ENCODE data around the gene EMX2. TPM values are rescaled to one million over a fixed set of nuclear protein-coding genes. Genes with fewer than 3 reads are reported as not detected.
A peak's percentile ranks its signal among the peaks of the same experiment; 100 is the strongest.

The EMX2 gene
- total and polyA plus RNA-seq, 2 experiments from 2014 or later = 13.2 to 16.3 TPM

GRCh38 chr10:117590101-117590875, 47.7 kb downstream of the EMX2 start:
- Histone ChIP-seq H3K9ac (no peak overlapping the region), H3K4me1 (ENCODE audit: insufficient read depth) (peaks cover 4% of the 10 kb centered on the region; the same call in 1 of the 2 replicates), H3K4me2 (ENCODE audit: unreplicated experiment) (no peak overlapping the region), H3K9me2 (ENCODE audit: insufficient read depth) (no peaks in the 10 kb centered on the region), H3K27me3 (replicated peaks; ENCODE audit: insufficient read depth) (no peaks in the 10 kb centered on the region), H3K27ac (no peak overlapping the region), H3K36me3 (ENCODE audit: low read depth) (no peaks in the 10 kb centered on the region), H3K79me2 (ENCODE audit: insufficient read depth) (no peaks in the 10 kb centered on the region), H4K20me1 (ENCODE audit: insufficient read depth) (no peaks in the 10 kb centered on the region), H2AFZ (no peak overlapping the region), H3K9me3 (ENCODE audit: low read depth) (no peaks in the 10 kb centered on the region), H3F3A (ENCODE audit: insufficient read depth) (no peaks in the 10 kb centered on the region), H3K4me3 (no peak overlapping the region)
- peak; percentile 25 for DNase-seq
- TF ChIP-seq EZH2phosphoT487 (IDR thresholded peaks at IDR 0.05; ENCODE audit: insufficient read depth, low read depth) = no peak
- no peak for TF ChIP-seq EZH2 (IDR thresholded peaks at IDR 0.05; ENCODE audit: insufficient read depth, poor library complexity, severe bottlenecking)
- in situ Hi-C loops (cut with MboI) = no loop called here
- WGBS, 2 experiments (ENCODE audit: low coverage in 1 of 2, low lambda C conversion rate in 2 of 2, missing lambda C conversion rate in 2 of 2) = 80 to 82% methylated on average over 8 of the region's 8 CpGs

- in situ Hi-C loops (cut with MboI) = no loop called here
- TF ChIP-seq EZH2 (IDR thresholded peaks at IDR 0.05; ENCODE audit: insufficient read depth, poor library complexity, severe bottlenecking) = no peak
- no peak for TF ChIP-seq EZH2phosphoT487 (IDR thresholded peaks at IDR 0.05; ENCODE audit: insufficient read depth, low read depth)
- no peak for DNase-seq
- Histone ChIP-seq H3K9ac (no peak overlapping the region), H3K4me1 (ENCODE audit: insufficient read depth) (peaks cover 4% of the 10 kb centered on the region; the same call in 1 of the 2 replicates), H3K27ac (no peak overlapping the region), H3K9me3 (ENCODE audit: low read depth) (no peaks in the 10 kb centered on the region), H3K4me2 (ENCODE audit: unreplicated experiment) (no peak overlapping the region), H3K27me3 (replicated peaks; ENCODE audit: insufficient read depth) (no peaks in the 10 kb centered on the region), H2AFZ (no peak overlapping the region), H3K4me3 (no peak overlapping the region), H4K20me1 (ENCODE audit: insufficient read depth) (no peaks in the 10 kb centered on the region), H3K79me2 (ENCODE audit: insufficient read depth) (no peaks in the 10 kb centered on the region), H3K36me3 (ENCODE audit: low read depth) (no peaks in the 10 kb centered on the region), H3F3A (ENCODE audit: insufficient read depth) (no peaks in the 10 kb centered on the region), H3K9me2 (ENCODE audit: insufficient read depth) (no peaks in the 10 kb centered on the region)
- WGBS, 2 experiments (ENCODE audit: low coverage in 1 of 2, low lambda C conversion rate in 2 of 2, missing lambda C conversion rate in 2 of 2) = 82 to 93% methylated on average over 4 of the region's 4 CpGs
Measured at GRCh38 chr10:117591043-117591442, 48.5 kb downstream of the EMX2 start.

- no peak overlapping the region for H3K4me3 ChIP-seq
- 62% methylated on average over 5 of the region's 5 CpGs for WGBS, 2 experiments (ENCODE audit: low coverage in 1 of 2, low lambda C conversion rate in 2 of 2, missing lambda C conversion rate in 2 of 2)
- in situ Hi-C loops (cut with MboI) = no loop called here
- no peaks in the 10 kb centered on the region for H3K9me3 ChIP-seq (ENCODE audit: low read depth)
- H4K20me1 ChIP-seq (ENCODE audit: insufficient read depth) = no peaks in the 10 kb centered on the region
- H3K9me2 ChIP-seq (ENCODE audit: insufficient read depth) = no peaks in the 10 kb centered on the region
- DNase-seq = peak; percentile 24
- no peaks in the 10 kb centered on the region for H3K27me3 ChIP-seq (replicated peaks; ENCODE audit: insufficient read depth)
- H3F3A ChIP-seq (ENCODE audit: insufficient read depth) = no peaks in the 10 kb centered on the region
- H3K27ac ChIP-seq = no peak overlapping the region
- H3K4me1 ChIP-seq (ENCODE audit: insufficient read depth) = peaks cover 21% of the 10 kb centered on the region
- H3K79me2 ChIP-seq (ENCODE audit: insufficient read depth) = no peaks in the 10 kb centered on the region
- no peak for TF ChIP-seq EZH2 (IDR thresholded peaks at IDR 0.05; ENCODE audit: insufficient read depth, poor library complexity, severe bottlenecking)
- TF ChIP-seq EZH2phosphoT487 (IDR thresholded peaks at IDR 0.05; ENCODE audit: insufficient read depth, low read depth) = no peak
- H3K4me2 ChIP-seq (ENCODE audit: unreplicated experiment) = no peak overlapping the region
- H2AFZ ChIP-seq = no peak overlapping the region
- no peak overlapping the region for H3K9ac ChIP-seq
- no peaks in the 10 kb centered on the region for H3K36me3 ChIP-seq (ENCODE audit: low read depth)
Measured at GRCh38 chr10:117594722-117595121, 52.2 kb downstream of the EMX2 start.

- Histone ChIP-seq H3K27ac (no peak overlapping the region), H3K36me3 (ENCODE audit: low read depth) (no peaks in the 10 kb centered on the region), H3F3A (ENCODE audit: insufficient read depth) (no peaks in the 10 kb centered on the region), H3K27me3 (replicated peaks; ENCODE audit: insufficient read depth) (no peaks in the 10 kb centered on the region), H4K20me1 (ENCODE audit: insufficient read depth) (no peaks in the 10 kb centered on the region), H3K4me2 (ENCODE audit: unreplicated experiment) (peak overlapping the region; percentile 1), H3K4me1 (ENCODE audit: insufficient read depth) (peaks cover 21% of the 10 kb centered on the region), H3K9ac (no peak overlapping the region), H3K9me2 (ENCODE audit: insufficient read depth) (no peaks in the 10 kb centered on the region), H3K9me3 (ENCODE audit: low read depth) (no peaks in the 10 kb centered on the region), H3K79me2 (ENCODE audit: insufficient read depth) (no peaks in the 10 kb centered on the region), H2AFZ (no peak overlapping the region), H3K4me3 (no peak overlapping the region)
- in situ Hi-C loops (cut with MboI) = no loop called here
- TF ChIP-seq EZH2phosphoT487 (IDR thresholded peaks at IDR 0.05; ENCODE audit: insufficient read depth, low read depth) (no peak), EZH2 (IDR thresholded peaks at IDR 0.05; ENCODE audit: insufficient read depth, poor library complexity, severe bottlenecking) (no peak)
- peak; percentile 23 for DNase-seq
- 65 to 68% methylated on average over 6 of the region's 6 CpGs for WGBS, 2 experiments (ENCODE audit: low coverage in 1 of 2, low lambda C conversion rate in 2 of 2, missing lambda C conversion rate in 2 of 2)
Measured at GRCh38 chr10:117596706-117597105, 54.2 kb downstream of the EMX2 start.
